Measurements from ENCODE around the gene DEAF1.

GRCh38 chr11:620935-621814 lies 73.8 kb downstream of the DEAF1 start:
- TF ChIP-seq REST (IDR thresholded peaks at IDR 0.05; ENCODE audit: insufficient read depth in 1 of 2, low read depth in 2 of 2, low read length in 2 of 2) (no peak), POLR2AphosphoS5 (IDR thresholded peaks at IDR 0.05; ENCODE audit: low read depth, low read length) (no peak), SIN3A (IDR thresholded peaks at IDR 0.05; ENCODE audit: borderline replicate concordance, insufficient read depth, low read length) (no peak), TAF1 (IDR thresholded peaks at IDR 0.05; ENCODE audit: borderline replicate concordance, insufficient read depth, low read length) (no peak)

All from PFSK-1 (cell line).